CD14-positive monocyte (primary cell): ENCODE results near the gene FGD2. TPM values are rescaled to one million over a fixed set of nuclear protein-coding genes. Genes with fewer than 3 reads are reported as not detected.

Experiments
- DNase-seq, 3 donors: peaks; one replicate each; pipeline ENCODE4 v3.0.0-alpha.2; 2011 to 2022
- H2AFZ ChIP-seq: 2 replicates; pipeline ENCODE4 v1.6.0; 2012; ENCODE audit warnings: mild to moderate bottlenecking, low read depth, low read length, inconsistent platforms; ENCODE audit not compliant: insufficient read depth, poor library complexity, severe bottlenecking
- H3K27ac ChIP-seq, 2 donors: 1 replicate in 1 of 2; 2 replicates in 1 of 2; pipeline ENCODE4 v1.5.1; 2012 to 2013; ENCODE audit warnings: low read length in 2 of 2, control low read depth in 1 of 2, inconsistent platforms in 1 of 2, low read depth in 1 of 2, mild to moderate bottlenecking in 1 of 2
- H3K27me3 ChIP-seq, 2 donors: one replicate each; pipeline versions ENCODE4 v1.6.0 to v1.6.1; 2011 to 2013; ENCODE audit warnings: low read length in 2 of 2; ENCODE audit not compliant: control insufficient read depth in 2 of 2, insufficient read depth in 2 of 2
- H3K36me3 ChIP-seq, 2 donors: replicated peaks in 1 of 2; 1 replicate in 1 of 2; 2 replicates in 1 of 2; pipeline versions ENCODE4 v1.5.1 to v1.6.1; 2012 to 2013; ENCODE audit warnings: low read length in 2 of 2, control low read depth in 1 of 2, inconsistent platforms in 1 of 2, mild to moderate bottlenecking in 1 of 2; ENCODE audit not compliant: insufficient read depth in 2 of 2, control insufficient read depth in 1 of 2
- H3K4me1 ChIP-seq, 2 donors: 1 replicate in 1 of 2; 2 replicates in 1 of 2; pipeline versions ENCODE4 v1.5.1 to v1.6.1; 2012 to 2013; ENCODE audit warnings: low read length in 2 of 2, control low read depth in 1 of 2, inconsistent platforms in 1 of 2, mild to moderate bottlenecking in 1 of 2, moderate library complexity in 1 of 2; ENCODE audit not compliant: insufficient read depth in 2 of 2, control insufficient read depth in 1 of 2
- H3K4me2 ChIP-seq: replicated peaks from 2 replicates; pipeline ENCODE3; 2012; ENCODE audit warnings: low read length, moderate library complexity, mild to moderate bottlenecking; ENCODE audit not compliant: poor library complexity, severe bottlenecking; ENCODE audit errors: extremely low read depth
- H3K4me3 ChIP-seq, 3 experiments: fragments of 200-600 bp in 1 of 3; sonication (generic) in 1 of 3; replicated peaks in 1 of 3; 1 replicate in 2 of 3; 2 replicates in 1 of 3; pipeline ENCODE4 v1.5.1; 2011 to 2013; ENCODE audit warnings: low read length in 3 of 3, mild to moderate bottlenecking in 3 of 3, control low read depth in 2 of 3, low read depth in 2 of 3, inconsistent platforms in 1 of 3, moderate library complexity in 1 of 3
- H3K79me2 ChIP-seq: 2 replicates; pipeline ENCODE4 v1.6.0; 2012; ENCODE audit warnings: mild to moderate bottlenecking, control low read depth, inconsistent platforms, low read length, moderate library complexity; ENCODE audit not compliant: insufficient read depth
- H3K9ac ChIP-seq: 2 replicates; pipeline ENCODE4 v1.6.0; 2017; ENCODE audit warnings: low read length, mild to moderate bottlenecking; ENCODE audit not compliant: insufficient read depth, poor library complexity, severe bottlenecking
- H3K9me3 ChIP-seq, 2 donors: replicated peaks in 1 of 2; 1 replicate in 1 of 2; 2 replicates in 1 of 2; pipeline versions ENCODE4 v1.5.1 to v1.6.1; 2012 to 2013; ENCODE audit warnings: low read length in 2 of 2, control low read depth in 1 of 2; ENCODE audit not compliant: control insufficient read depth in 1 of 2, insufficient read depth in 1 of 2
- H4K20me1 ChIP-seq: 2 replicates; pipeline ENCODE4 v1.6.0; 2012; ENCODE audit warnings: mild to moderate bottlenecking, low read length, control low read depth, moderate library complexity; ENCODE audit not compliant: insufficient read depth
- H3K27ac Mint-ChIP-seq, 7 donors: one replicate each; pipeline ENCODE4 v1.8.0; 2020; ENCODE audit warnings: mild to moderate bottlenecking in 7 of 7, mixed read lengths in 7 of 7, moderate library complexity in 6 of 7, inconsistent platforms in 2 of 7
- H3K27me3 Mint-ChIP-seq, 3 donors: one replicate each; pipeline ENCODE4 v1.8.0; 2021 to 2022; ENCODE audit warnings: low read depth in 3 of 3, mild to moderate bottlenecking in 3 of 3, mixed read lengths in 3 of 3, moderate library complexity in 3 of 3, inconsistent platforms in 1 of 3
- H3K36me3 Mint-ChIP-seq, 2 donors: one replicate each; pipeline ENCODE4 v1.8.0; 2020; ENCODE audit warnings: mixed read lengths in 2 of 2, inconsistent platforms in 1 of 2, mild to moderate bottlenecking in 1 of 2
- H3K4me1 Mint-ChIP-seq: one replicate; pipeline ENCODE4 v1.8.0; 2020; ENCODE audit warnings: mild to moderate bottlenecking, mixed read lengths
- H3K4me3 Mint-ChIP-seq, 2 donors: one replicate each; pipeline ENCODE4 v1.8.0; 2020; ENCODE audit warnings: mild to moderate bottlenecking in 2 of 2, mixed read lengths in 2 of 2, moderate library complexity in 1 of 2
- H3K9me3 Mint-ChIP-seq, 7 donors: one replicate each; pipeline ENCODE4 v1.8.0; 2020 to 2022; ENCODE audit warnings: mixed read lengths in 7 of 7, mild to moderate bottlenecking in 6 of 7, moderate library complexity in 6 of 7, inconsistent platforms in 2 of 7
- WGBS: methylation state at CpG from one replicate; pipeline ENCODE4 v1.1.5; 2013; ENCODE audit warnings: missing lambda C conversion rate; ENCODE audit not compliant: insufficient coverage; 5-methylcytosine and 5-hydroxymethylcytosine counted together
- intact Hi-C, 2 donors: fragments of 100-400 bp; cut with micrococcal nuclease; formaldehyde crosslinking; loops; one replicate each; pipeline versions ENCODE4 v1.15.0 to v1.15.1; 2023
- polyA plus RNA-seq, 3 donors: library from polyadenylated mRNA; depleted of rRNA in 1 of 3; unstranded in 2 of 3; stranded (reverse) in 1 of 3; fragments of 300-500 nt in 2 of 3; fragments of >200 nt in 1 of 3; fragmentation: Illumina TruSeq in 2 of 3; gene quantifications; 1 replicate in 2 of 3; 2 replicates in 1 of 3; pipeline ENCODE4 v1.2.3, GENCODE V29; 2012 to 2021
- TF ChIP-seq, protein P1 (sequence below): fragments of 200-600 bp; IDR thresholded peaks from one replicate; pipeline ENCODE4 v1.8.0; 2022; ENCODE audit warnings: antibody characterized with exemption, mild to moderate bottlenecking

The FGD2 gene
- polyA plus RNA-seq, 3 donors = 25.3 to 356 (median 50.0) TPM

DNA sequence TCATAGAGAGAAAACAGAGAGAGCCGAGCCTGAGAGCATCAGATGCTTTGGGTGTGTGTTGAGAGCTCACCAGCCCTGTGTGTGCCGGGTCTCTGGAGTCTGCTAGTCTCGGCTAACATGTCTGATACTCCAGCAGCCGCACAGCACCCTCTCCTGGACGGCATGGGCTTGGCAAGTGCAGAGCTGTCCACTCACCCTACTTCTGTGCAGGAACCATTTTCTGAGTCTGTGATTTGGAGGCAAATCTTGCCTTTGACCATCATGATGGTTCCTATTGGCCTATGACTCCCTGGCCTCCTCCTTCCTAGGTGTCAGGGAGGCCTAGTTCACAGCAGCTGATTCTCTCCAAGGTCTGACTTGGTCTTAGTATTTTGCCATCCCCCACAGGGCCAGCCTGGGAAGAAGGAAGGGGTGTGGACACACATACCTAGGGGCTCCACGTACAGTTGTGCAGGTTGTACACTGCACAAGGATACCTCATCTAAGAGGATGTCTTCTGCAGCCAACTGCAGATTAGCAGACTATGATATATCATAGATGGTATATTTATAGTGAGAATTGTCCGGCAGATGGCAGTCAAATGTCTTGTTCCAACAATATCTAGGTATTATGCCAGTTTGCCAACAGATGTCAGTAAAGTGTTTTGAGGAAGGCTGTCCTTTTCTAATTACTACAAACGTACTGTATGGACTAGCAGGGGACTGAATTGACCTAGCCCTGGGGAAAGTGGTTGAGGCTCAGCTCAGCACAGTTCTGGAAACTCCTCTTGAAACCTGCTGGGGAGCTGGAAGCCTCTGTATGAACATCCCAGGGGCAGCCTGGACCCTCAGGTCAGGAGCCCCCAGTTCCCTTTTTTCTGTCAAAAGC, 13.0 kb downstream of the FGD2 start:
- Histone ChIP-seq H3K4me3 (no peak overlapping the region), H3K4me1 (peaks cover 7 to 21% of the 10 kb centered on the region in 2 donors), H3K27ac (peak overlapping the region in 1 of 2 donors; percentile 59), H3K9ac (no peak overlapping the region), H3K9me3 (no peaks in the 10 kb centered on the region), H3K4me2 (no peak overlapping the region), H3K79me2 (peaks cover 22% of the 10 kb centered on the region), H3K36me3 (peaks cover 95% of the 10 kb centered on the region in 2 donors), H4K20me1 (peaks cover 98% of the 10 kb centered on the region), H3K27me3 (no peaks in the 10 kb centered on the region), H2AFZ (no peak overlapping the region)
- no peaks in the 10 kb centered on the region for H3K27me3 Mint-ChIP-seq
- TF ChIP-seq, protein P1, sequence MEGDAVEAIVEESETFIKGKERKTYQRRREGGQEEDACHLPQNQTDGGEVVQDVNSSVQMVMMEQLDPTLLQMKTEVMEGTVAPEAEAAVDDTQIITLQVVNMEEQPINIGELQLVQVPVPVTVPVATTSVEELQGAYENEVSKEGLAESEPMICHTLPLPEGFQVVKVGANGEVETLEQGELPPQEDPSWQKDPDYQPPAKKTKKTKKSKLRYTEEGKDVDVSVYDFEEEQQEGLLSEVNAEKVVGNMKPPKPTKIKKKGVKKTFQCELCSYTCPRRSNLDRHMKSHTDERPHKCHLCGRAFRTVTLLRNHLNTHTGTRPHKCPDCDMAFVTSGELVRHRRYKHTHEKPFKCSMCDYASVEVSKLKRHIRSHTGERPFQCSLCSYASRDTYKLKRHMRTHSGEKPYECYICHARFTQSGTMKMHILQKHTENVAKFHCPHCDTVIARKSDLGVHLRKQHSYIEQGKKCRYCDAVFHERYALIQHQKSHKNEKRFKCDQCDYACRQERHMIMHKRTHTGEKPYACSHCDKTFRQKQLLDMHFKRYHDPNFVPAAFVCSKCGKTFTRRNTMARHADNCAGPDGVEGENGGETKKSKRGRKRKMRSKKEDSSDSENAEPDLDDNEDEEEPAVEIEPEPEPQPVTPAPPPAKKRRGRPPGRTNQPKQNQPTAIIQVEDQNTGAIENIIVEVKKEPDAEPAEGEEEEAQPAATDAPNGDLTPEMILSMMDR = peak; percentile 96
- WGBS = 5% methylated on average over 5 of the region's 8 CpGs
- peak overlapping the region; percentile 51 to 82 (median 76) for H3K27ac Mint-ChIP-seq
- H3K36me3 Mint-ChIP-seq = peaks cover 89 to 95% of the 10 kb centered on the region in 2 donors
- H3K9me3 Mint-ChIP-seq = no peaks in the 10 kb centered on the region
- DNase-seq = peak; percentile 78 to 81 (median 78)
- peaks cover 20% of the 10 kb centered on the region for H3K4me1 Mint-ChIP-seq
- peak overlapping the region; percentile 19 to 24 for H3K4me3 Mint-ChIP-seq
- intact Hi-C loops = loop anchor here (2.0 to 10.0 kb wide), 7 partner anchors 36 to 404 kb away; partner anchors contain the start of gene C6orf89 (in 2 of the 2)

DNA sequence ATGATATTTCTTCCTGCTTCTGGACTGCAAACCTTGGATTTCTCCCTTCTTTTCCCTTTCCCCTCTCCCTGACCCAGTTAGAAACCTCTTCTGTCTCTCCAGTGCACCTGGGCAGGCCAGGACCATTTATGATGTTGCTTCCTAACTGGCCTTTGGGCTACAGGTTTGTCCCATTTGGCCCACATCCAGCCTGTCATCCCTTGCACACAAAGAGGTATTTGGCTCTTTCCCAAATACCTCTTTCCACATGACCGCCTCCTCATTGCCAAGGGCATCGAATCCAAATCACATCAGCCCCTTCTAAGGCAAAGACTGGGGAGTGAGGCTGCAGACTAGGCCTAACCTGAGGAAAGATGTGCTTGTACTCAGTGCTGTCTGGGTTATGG, 13.6 kb downstream of the FGD2 start:
- H3K36me3 Mint-ChIP-seq = peaks cover 89 to 95% of the 10 kb centered on the region in 2 donors
- peaks cover 97% of the 10 kb centered on the region for H4K20me1 ChIP-seq
- H3K27ac ChIP-seq = peak overlapping the region in 1 of 2 donors; percentile 59
- no peaks in the 10 kb centered on the region for H3K9me3 Mint-ChIP-seq
- no peak for DNase-seq
- H3K4me3 ChIP-seq = no peak overlapping the region
- H3K9me3 ChIP-seq = no peaks in the 10 kb centered on the region
- peaks cover 20% of the 10 kb centered on the region for H3K4me1 Mint-ChIP-seq
- H3K27me3 ChIP-seq = no peaks in the 10 kb centered on the region
- TF ChIP-seq, protein P1 = no peak
- no peak overlapping the region for H3K4me2 ChIP-seq
- no peak overlapping the region for H2AFZ ChIP-seq
- peak overlapping the region in 4 of 7 donors; percentile 56 to 80 (median 74) for H3K27ac Mint-ChIP-seq
- H3K9ac ChIP-seq = no peak overlapping the region
- peaks cover 22% of the 10 kb centered on the region for H3K79me2 ChIP-seq
- no CpG with 5 or more reads among the region's 2 CpGs for WGBS
- H3K36me3 ChIP-seq = peaks cover 95% of the 10 kb centered on the region in 2 donors
- H3K27me3 Mint-ChIP-seq = no peaks in the 10 kb centered on the region
- peaks cover 7 to 21% of the 10 kb centered on the region in 2 donors for H3K4me1 ChIP-seq
- intact Hi-C loops = loop anchor here (2.0 to 10.0 kb wide), 7 partner anchors 37 to 404 kb away; partner anchors contain the start of gene C6orf89 (in 2 of the 2)
- no peak overlapping the region for H3K4me3 Mint-ChIP-seq
